GM23338 (cell line): ENCODE results near the gene MYLK3.

Source experiments
- CTCF ChIP-seq, 2 experiments: fragments of 200-600 bp in 1 of 2; sonication (generic) in 1 of 2; conservative IDR thresholded peaks; 2 replicates each; pipeline versions ENCODE4 v1.5.1 to v1.6.1; 2016 to 2017; ENCODE audit warnings: antibody characterized with exemption in 2 of 2, low read depth in 2 of 2, mild to moderate bottlenecking in 2 of 2, moderate library complexity in 1 of 2
- NANOG ChIP-seq: IDR thresholded peaks from 2 replicates; pipeline ENCODE4 v1.6.1; 2016; ENCODE audit warnings: antibody characterized with exemption, borderline replicate concordance

- no peak for TF ChIP-seq CTCF (conservative IDR thresholded peaks at IDR 0.05; ENCODE audit: low read depth in 2 of 2)
- no peak for TF ChIP-seq NANOG
Observed at GRCh38 chr16:46787909-46788308, 39.8 kb upstream of the MYLK3 start.
